HG03378 (cell line): ENCODE measurements around the gene ACCS.

Source experiments
- ATAC-seq: cut with Tn5 transposase; IDR thresholded peaks from one replicate; pipeline ENCODE4 v1.9.1; 2021; ENCODE audit warnings: mild to moderate bottlenecking, moderate library complexity; ENCODE audit not compliant: unreplicated experiment

Gene ACCS

DNA sequence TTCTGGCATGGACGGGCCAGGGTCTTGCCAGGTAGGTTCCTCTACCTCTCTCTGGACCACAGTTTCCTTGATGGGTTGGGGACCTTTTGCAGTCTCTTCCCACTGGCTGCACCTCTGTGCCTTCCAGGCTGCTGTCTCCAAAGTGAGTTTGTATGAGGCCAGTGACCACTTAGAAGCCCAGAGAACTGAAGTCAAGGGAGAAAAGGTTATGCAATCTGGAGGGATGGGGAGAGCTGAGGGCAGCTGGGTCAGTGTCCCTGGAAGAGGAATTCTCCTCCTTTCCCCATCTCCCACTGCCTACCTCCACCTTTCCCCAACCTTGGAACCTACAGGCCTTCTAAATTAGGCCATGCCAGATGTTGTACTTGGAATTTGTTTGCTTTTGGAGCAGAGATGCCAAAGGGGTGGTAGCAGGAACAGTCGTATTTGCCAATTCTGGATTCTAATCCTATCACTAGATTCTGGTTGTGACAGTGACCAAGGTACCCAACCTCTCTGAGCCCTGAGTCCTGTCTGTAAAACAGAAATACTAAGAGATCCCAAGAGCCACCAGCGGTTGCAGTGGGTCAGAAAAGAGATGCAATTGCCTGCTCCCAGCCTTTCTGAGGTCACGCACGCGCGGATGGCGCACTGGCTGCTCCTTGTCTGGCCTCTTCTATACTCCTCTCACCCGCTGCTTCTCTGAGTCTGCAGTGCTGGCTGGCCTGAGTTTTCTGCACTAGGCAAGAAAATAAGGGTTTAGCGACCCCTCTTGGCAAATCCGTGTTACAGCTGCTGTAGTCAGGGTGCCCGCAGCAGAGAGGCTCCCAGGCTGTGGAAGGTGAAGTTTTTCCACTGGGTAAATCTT is 29.0 kb upstream of the ACCS start:
- peak; percentile 77 for ATAC-seq

DNA sequence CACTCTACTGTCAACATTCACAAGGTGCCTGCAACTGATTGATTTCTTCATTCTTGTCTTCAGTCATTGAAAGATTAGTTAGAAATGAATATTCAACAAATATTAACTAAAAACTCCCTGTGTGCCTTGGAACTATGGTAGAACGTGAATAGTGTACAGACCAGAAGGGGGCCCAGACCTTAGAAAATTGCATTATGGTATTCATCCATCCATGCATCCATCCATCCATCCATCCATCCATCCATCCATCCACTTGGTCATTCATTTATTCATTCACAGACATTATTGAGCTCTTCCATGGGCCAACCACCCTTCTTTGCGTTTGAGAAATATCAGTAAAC is 28.4 kb upstream of the ACCS start:
- ATAC-seq: no peak

GRCh38 chr11:44043157-44043556 is 22.9 kb upstream of the ACCS start:
- no peak for ATAC-seq

GRCh38 chr11:44046182-44046581 is 19.9 kb upstream of the ACCS start:
- no peak for ATAC-seq

- no peak for ATAC-seq
These were observed 18.8 kb upstream of the ACCS start for GRCh38 chr11:44047298-44047697.

DNA sequence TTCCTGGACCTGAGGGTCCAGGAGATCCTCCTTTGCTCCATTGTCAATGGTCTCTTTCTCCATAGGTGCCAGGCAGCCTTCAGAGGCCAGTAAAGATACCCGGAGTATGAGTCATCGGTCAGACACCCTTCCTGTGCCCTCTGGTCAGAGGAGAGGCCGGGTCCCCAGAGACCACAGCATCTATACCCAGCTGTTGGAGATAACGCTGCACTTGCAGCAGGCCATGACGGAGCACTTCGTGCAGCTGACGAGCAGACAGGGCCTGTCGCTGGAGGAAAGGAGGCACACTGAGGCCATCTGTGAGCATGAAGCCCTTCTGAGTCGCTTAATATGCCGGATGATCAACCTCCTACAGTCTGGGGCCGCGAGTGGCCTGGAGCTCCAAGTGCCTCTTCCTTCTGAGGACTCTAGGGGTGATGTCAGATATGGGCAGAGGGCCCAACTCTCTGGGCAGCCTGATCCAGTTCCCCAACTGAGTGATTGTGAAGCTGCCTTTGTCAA is 18.1 kb upstream of the ACCS start, which contains the start of gene ACCSL:
Gene ACCSL (plus strand): TSS at position 51 of the 501 bp plus-strand sequence. CDS start 56 bp downstream, at position 107.
- no peak for ATAC-seq

DNA sequence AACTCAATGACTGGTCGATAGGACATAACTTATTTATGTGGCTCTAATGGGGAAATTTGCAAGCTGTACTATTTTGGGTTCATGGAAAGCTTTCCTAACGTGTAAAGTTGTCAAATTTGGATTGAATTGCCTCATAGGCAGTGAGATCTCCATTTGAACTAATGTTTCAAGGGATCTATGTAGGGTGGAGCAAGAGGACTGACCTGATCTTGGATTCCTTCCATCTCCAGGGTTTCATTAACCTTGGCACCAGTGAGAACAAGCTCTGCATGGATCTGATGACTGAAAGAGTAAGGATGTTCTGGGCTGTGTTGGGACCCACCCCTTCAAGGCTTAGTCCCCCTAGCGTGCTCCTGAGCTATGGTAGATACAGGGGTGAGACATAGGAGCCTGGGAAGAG is 16.2 kb upstream of the ACCS start:
- no peak for ATAC-seq

- no peak for ATAC-seq
These were observed 14.9 kb upstream of the ACCS start for GRCh38 chr11:44051171-44051570.

DNA sequence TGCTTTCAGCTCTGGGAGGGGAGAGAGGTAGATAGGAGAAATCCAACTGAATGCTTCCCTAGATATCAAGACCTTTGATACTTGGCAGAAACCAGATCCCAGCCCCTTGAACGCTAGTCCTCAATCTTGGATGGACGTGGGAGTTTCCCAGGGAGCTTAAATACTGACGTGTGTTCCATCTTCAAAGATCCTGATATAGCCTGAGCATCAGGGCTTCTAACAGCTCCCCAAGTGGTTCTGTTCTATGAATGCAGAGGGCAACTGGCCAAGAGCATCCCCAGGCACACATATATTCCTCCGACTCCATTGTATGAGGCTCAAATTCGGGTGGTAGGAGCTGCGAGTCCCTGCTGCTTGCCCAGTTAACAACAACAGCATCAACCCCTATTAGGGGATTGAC is 8.7 kb upstream of the ACCS start:
- no peak for ATAC-seq

DNA sequence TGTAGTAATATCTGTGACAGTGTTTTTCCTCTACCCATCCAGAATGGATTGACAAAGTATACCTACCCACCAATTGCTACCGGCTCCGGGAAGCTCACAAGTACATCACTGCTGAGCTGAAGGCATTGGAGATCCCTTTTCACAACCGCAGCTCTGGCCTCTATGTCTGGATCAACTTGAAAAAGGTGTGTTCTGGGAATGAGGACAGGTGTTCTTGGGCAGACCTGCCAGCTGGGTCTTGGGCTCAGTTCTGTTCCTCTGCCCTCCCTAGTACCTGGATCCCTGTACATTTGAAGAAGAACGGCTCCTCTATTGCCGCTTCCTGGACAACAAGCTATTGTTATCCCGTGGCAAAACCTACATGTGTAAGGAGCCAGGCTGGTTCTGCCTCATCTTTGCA is 7.8 kb upstream of the ACCS start:
- no peak for ATAC-seq

- ATAC-seq: no peak
These were observed 859 bp upstream of the ACCS start for GRCh38 chr11:44065161-44065661.

DNA sequence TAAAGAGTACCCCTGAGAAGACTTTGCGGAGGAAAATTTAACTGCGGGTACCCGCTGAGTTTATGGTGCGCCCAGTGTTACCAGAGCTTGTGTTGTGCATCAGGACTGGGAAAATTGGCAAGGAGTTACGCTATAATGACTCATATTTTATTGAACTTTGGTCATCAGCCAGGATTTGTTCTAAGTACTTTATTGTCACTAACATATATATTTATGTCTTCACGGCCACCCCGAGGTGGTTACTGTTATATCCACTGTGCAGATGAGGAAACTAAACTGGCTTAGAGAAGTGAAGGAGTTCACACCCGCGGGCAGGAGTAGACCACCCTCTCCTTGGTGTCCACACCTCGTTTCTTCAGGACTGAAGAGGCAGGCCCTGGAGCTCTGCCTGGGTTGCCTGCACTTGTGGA is 667 bp downstream of the ACCS start:
- ATAC-seq: no peak

- no peak for ATAC-seq
These were observed 1.2 kb downstream of the ACCS start for GRCh38 chr11:44067266-44067665.

DNA sequence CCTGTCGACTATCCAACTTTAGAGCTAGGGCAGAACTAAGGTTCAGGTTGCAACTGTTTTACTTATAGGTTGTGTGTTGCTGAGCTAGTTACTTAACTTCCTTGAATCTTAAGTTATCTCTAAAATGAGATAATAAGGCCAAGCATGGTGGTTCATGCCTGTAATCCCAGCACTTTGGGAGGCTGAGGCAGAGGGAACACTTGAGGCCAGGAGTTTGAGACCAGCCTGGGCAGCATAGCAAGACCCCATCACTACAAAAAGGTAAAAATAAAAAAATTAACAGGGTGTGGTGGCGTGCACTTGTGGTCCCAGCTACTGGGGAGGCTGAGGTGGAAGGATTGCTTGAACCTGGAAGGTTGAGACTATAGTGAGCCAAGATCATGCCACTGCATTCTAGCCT is 2.1 kb downstream of the ACCS start:
- ATAC-seq: no peak

- ATAC-seq: no peak
These were observed 5.1 kb downstream of the ACCS start for GRCh38 chr11:44071157-44071556.

- no peak for ATAC-seq
These were observed 6.9 kb downstream of the ACCS start for GRCh38 chr11:44072757-44073658.

- ATAC-seq: no peak
These were observed 12.7 kb downstream of the ACCS start for GRCh38 chr11:44078794-44079193.

DNA sequence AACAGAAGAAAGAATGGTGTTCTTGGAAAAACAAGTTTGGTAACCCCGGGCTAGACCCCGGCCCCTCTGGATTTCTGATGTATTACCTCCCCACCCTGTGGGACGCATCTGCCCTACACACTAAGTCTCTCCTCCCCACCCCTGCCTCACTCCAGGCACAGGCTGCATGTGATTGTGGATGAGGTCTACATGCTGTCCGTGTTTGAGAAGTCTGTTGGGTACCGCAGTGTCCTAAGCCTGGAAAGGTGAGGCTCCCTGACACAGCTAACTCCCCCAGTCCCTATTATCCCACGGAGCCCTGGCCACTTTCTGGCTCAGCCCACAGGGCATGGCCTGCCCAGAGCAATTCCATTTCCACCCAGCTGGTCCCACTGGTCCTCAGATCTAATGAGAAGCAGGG is 13.3 kb downstream of the ACCS start:
- no peak for ATAC-seq

DNA sequence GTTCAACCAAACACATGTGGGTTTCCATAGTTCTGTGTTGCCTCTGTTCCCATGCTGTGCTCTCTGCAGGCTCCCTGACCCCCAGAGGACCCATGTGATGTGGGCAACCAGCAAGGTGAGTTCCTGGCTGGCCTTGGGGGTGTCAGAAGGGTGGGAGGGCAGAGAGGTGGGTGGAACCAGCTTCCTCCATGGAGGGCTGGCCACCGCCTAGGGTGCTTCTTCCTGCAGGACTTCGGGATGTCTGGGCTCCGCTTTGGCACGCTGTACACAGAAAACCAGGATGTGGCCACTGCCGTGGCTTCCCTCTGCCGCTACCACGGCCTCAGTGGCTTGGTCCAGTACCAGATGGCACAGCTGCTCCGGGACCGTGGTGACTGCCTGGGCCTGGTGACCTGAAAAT is 14.9 kb downstream of the ACCS start:
- no peak for ATAC-seq

GRCh38 chr11:44082645-44083044 is 16.6 kb downstream of the ACCS start:
- no peak for ATAC-seq

GRCh38 chr11:44083433-44083832 is 17.4 kb downstream of the ACCS start:
- no peak for ATAC-seq

- ATAC-seq: no peak
These were observed 17.8 kb downstream of the ACCS start for GRCh38 chr11:44083906-44084305.
